Activated T-helper 17 cell treated with anti-CD3 and anti-CD28 coated beads, Interleukin-2, amount 50 U/mL, for 72 hours (primary cell): ENCODE results near the gene SNAP25. TPM values are rescaled to one million over a fixed set of nuclear protein-coding genes. Genes with fewer than 3 reads are reported as not detected.

Source experiments
- ATAC-seq: fragments of 150-1000 bp; cut with Tn5 transposase; replicated peaks from 2 replicates; pipeline ENCODE4 v1.10.0; 2021; ENCODE audit warnings: mild to moderate bottlenecking, moderate library complexity
- H3K27ac Mint-ChIP-seq: one replicate; pipeline ENCODE4 v1.8.0; 2022; ENCODE audit warnings: mixed read lengths
- H3K27me3 Mint-ChIP-seq: one replicate; pipeline ENCODE4 v1.8.0; 2022; ENCODE audit warnings: mixed read lengths
- H3K36me3 Mint-ChIP-seq: one replicate; pipeline ENCODE4 v1.8.0; 2022; ENCODE audit warnings: low read depth, mild to moderate bottlenecking, mixed read lengths
- H3K4me1 Mint-ChIP-seq: one replicate; pipeline ENCODE4 v1.8.0; 2022; ENCODE audit warnings: mixed read lengths
- H3K4me3 Mint-ChIP-seq: one replicate; pipeline ENCODE4 v1.8.0; 2022; ENCODE audit warnings: mild to moderate bottlenecking, mixed read lengths
- H3K9me3 Mint-ChIP-seq: one replicate; pipeline ENCODE4 v1.8.0; 2022; ENCODE audit warnings: mixed read lengths
- total RNA-seq, 2 donors: library from RNA; stranded (reverse); gene quantifications; one replicate each; pipeline ENCODE4 v1.2.3, GENCODE V29; 2022

SNAP25 gene
- total RNA-seq, 2 donors from 2014 or later: 0.13 to 7.2 TPM

- no peaks in the 10 kb centered on the region for H3K4me1 Mint-ChIP-seq
- H3K36me3 Mint-ChIP-seq: no peaks in the 10 kb centered on the region
- no peak for ATAC-seq
- no peaks in the 10 kb centered on the region for H3K9me3 Mint-ChIP-seq
- H3K27ac Mint-ChIP-seq: no peak overlapping the region
- H3K4me3 Mint-ChIP-seq: no peak overlapping the region
- H3K27me3 Mint-ChIP-seq: peaks cover 33% of the 10 kb centered on the region
These were observed 95.1 kb downstream of the SNAP25 start for GRCh38 chr20:10313701-10314100.

- Mint-ChIP-seq H3K4me1 (no peaks in the 10 kb centered on the region), H3K27me3 (peaks cover 31% of the 10 kb centered on the region), H3K9me3 (no peaks in the 10 kb centered on the region), H3K4me3 (no peak overlapping the region), H3K27ac (no peak overlapping the region), H3K36me3 (no peaks in the 10 kb centered on the region)
- no peak for ATAC-seq
These were observed 95.6 kb downstream of the SNAP25 start for GRCh38 chr20:10314198-10314597.

GRCh38 chr20:10315138-10315537 lies 96.5 kb downstream of the SNAP25 start:
- H3K27me3 Mint-ChIP-seq: peaks cover 30% of the 10 kb centered on the region

GRCh38 chr20:10316582-10316981 lies 98.0 kb downstream of the SNAP25 start:
- no peaks in the 10 kb centered on the region for H3K9me3 Mint-ChIP-seq
- no peaks in the 10 kb centered on the region for H3K36me3 Mint-ChIP-seq
- H3K4me3 Mint-ChIP-seq: no peak overlapping the region
- peaks cover 7% of the 10 kb centered on the region for H3K4me1 Mint-ChIP-seq
- no peak for ATAC-seq
- no peak overlapping the region for H3K27ac Mint-ChIP-seq
- peaks cover 30% of the 10 kb centered on the region for H3K27me3 Mint-ChIP-seq

More at GRCh38 chr20:10315138-10315537, 96.5 kb downstream of the SNAP25 start:
- Mint-ChIP-seq H3K36me3 (no peaks in the 10 kb centered on the region), H3K4me1 (peaks cover 6% of the 10 kb centered on the region), H3K4me3 (no peak overlapping the region), H3K27ac (no peak overlapping the region), H3K9me3 (no peaks in the 10 kb centered on the region)
- ATAC-seq: no peak

- H3K4me3 Mint-ChIP-seq: no peak overlapping the region
- H3K27ac Mint-ChIP-seq: no peak overlapping the region
- H3K27me3 Mint-ChIP-seq: peaks cover 34% of the 10 kb centered on the region
- H3K36me3 Mint-ChIP-seq: no peaks in the 10 kb centered on the region
- no peaks in the 10 kb centered on the region for H3K9me3 Mint-ChIP-seq
- ATAC-seq: no peak
- H3K4me1 Mint-ChIP-seq: peaks cover 7% of the 10 kb centered on the region
These were observed 99.8 kb downstream of the SNAP25 start for GRCh38 chr20:10318291-10319024.

GRCh38 chr20:10319855-10320254 lies 101.2 kb downstream of the SNAP25 start:
- Mint-ChIP-seq H3K4me1 (peaks cover 7% of the 10 kb centered on the region), H3K9me3 (no peaks in the 10 kb centered on the region), H3K4me3 (no peak overlapping the region), H3K27me3 (peaks cover 39% of the 10 kb centered on the region), H3K27ac (peak overlapping the region; percentile 1), H3K36me3 (no peaks in the 10 kb centered on the region)
- peak; percentile 50 for ATAC-seq

- ATAC-seq: peak; percentile 51
- H3K27me3 Mint-ChIP-seq: peaks cover 34% of the 10 kb centered on the region
- H3K27ac Mint-ChIP-seq: no peak overlapping the region
- H3K4me1 Mint-ChIP-seq: peaks cover 7% of the 10 kb centered on the region
- no peaks in the 10 kb centered on the region for H3K36me3 Mint-ChIP-seq
- H3K9me3 Mint-ChIP-seq: no peaks in the 10 kb centered on the region
- no peak overlapping the region for H3K4me3 Mint-ChIP-seq
These were observed 102.6 kb downstream of the SNAP25 start for GRCh38 chr20:10321138-10321717.

GRCh38 chr20:10322073-10323012 lies 103.7 kb downstream of the SNAP25 start:
- Mint-ChIP-seq H3K27me3 (peaks cover 25% of the 10 kb centered on the region), H3K4me3 (no peak overlapping the region), H3K4me1 (peaks cover 7% of the 10 kb centered on the region), H3K9me3 (no peaks in the 10 kb centered on the region), H3K36me3 (no peaks in the 10 kb centered on the region), H3K27ac (no peak overlapping the region)
- no peak for ATAC-seq

GRCh38 chr20:10323729-10324128 lies 105.1 kb downstream of the SNAP25 start:
- Mint-ChIP-seq H3K4me1 (peaks cover 7% of the 10 kb centered on the region), H3K27me3 (peaks cover 25% of the 10 kb centered on the region), H3K27ac (no peak overlapping the region), H3K36me3 (no peaks in the 10 kb centered on the region), H3K9me3 (no peaks in the 10 kb centered on the region), H3K4me3 (no peak overlapping the region)
- ATAC-seq: no peak

GRCh38 chr20:10324198-10324847 lies 105.7 kb downstream of the SNAP25 start:
- H3K27me3 Mint-ChIP-seq: peaks cover 25% of the 10 kb centered on the region
- H3K36me3 Mint-ChIP-seq: no peaks in the 10 kb centered on the region
- no peak for ATAC-seq
- no peaks in the 10 kb centered on the region for H3K9me3 Mint-ChIP-seq
- H3K27ac Mint-ChIP-seq: no peak overlapping the region
- peaks cover 7% of the 10 kb centered on the region for H3K4me1 Mint-ChIP-seq
- no peak overlapping the region for H3K4me3 Mint-ChIP-seq

- no peaks in the 10 kb centered on the region for H3K36me3 Mint-ChIP-seq
- no peaks in the 10 kb centered on the region for H3K4me1 Mint-ChIP-seq
- peaks cover 5% of the 10 kb centered on the region for H3K27me3 Mint-ChIP-seq
- no peak overlapping the region for H3K4me3 Mint-ChIP-seq
- ATAC-seq: no peak
- H3K27ac Mint-ChIP-seq: no peak overlapping the region
- no peaks in the 10 kb centered on the region for H3K9me3 Mint-ChIP-seq
These were observed 110.2 kb downstream of the SNAP25 start for GRCh38 chr20:10328897-10329255.

GRCh38 chr20:10329387-10330005 lies 110.9 kb downstream of the SNAP25 start:
- peaks cover 1% of the 10 kb centered on the region for H3K27me3 Mint-ChIP-seq
- H3K27ac Mint-ChIP-seq: no peak overlapping the region
- H3K4me1 Mint-ChIP-seq: no peaks in the 10 kb centered on the region
- H3K36me3 Mint-ChIP-seq: no peaks in the 10 kb centered on the region
- ATAC-seq: no peak
- H3K9me3 Mint-ChIP-seq: no peaks in the 10 kb centered on the region
- H3K4me3 Mint-ChIP-seq: no peak overlapping the region

GRCh38 chr20:10330071-10330470 lies 111.4 kb downstream of the SNAP25 start:
- H3K4me3 Mint-ChIP-seq: no peak overlapping the region
- H3K27me3 Mint-ChIP-seq: no peaks in the 10 kb centered on the region
- no peaks in the 10 kb centered on the region for H3K9me3 Mint-ChIP-seq
- H3K4me1 Mint-ChIP-seq: no peaks in the 10 kb centered on the region
- no peak overlapping the region for H3K27ac Mint-ChIP-seq
- ATAC-seq: no peak
- no peaks in the 10 kb centered on the region for H3K36me3 Mint-ChIP-seq
